GM18951 (cell line): Measurements from ENCODE around the gene VMO1.

ENCODE experiments used
- POLR2A ChIP-seq: IDR thresholded peaks from 4 replicates; pipeline ENCODE4 v1.6.1; 2011; ENCODE audit warnings: mild to moderate bottlenecking; ENCODE audit not compliant: insufficient read length, insufficient read depth; ENCODE audit errors: extremely low read depth
- in situ Hi-C: fragments of 300-500 bp; cut with MboI; formaldehyde crosslinking; loops from one replicate; pipeline ENCODE4 v1.12.0; 2022; ENCODE audit warnings: low sequenced_read_pairs, mixed read lengths, inconsistent platforms; ENCODE audit not compliant: unreplicated experiment

VMO1 gene

DNA sequence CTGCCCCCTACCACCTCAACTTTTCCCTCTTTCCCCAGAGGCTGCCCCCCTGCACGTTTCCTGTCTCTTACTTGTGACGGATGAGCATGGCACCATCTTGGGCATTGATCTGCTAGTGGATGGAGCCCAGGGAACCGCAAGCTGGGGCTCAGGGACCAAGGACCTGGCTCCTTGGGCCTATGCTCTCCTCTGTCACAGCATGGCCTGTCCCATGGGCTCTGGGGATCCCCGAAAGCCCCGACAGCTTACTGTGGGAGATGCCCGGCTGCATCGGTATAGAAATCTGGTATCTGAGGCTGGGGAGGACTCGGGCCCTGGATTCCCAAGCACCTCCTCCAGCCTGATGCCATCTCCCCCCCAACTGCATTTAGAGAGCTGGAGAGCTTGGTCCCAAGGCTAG is 44.6 kb downstream of the VMO1 start:
- no peak for TF ChIP-seq POLR2A
- in situ Hi-C loops = no loop called here

- in situ Hi-C loops = no loop called here
- no peak for TF ChIP-seq POLR2A
These were observed 45.6 kb downstream of the VMO1 start for GRCh38 chr17:4740584-4740983.

DNA sequence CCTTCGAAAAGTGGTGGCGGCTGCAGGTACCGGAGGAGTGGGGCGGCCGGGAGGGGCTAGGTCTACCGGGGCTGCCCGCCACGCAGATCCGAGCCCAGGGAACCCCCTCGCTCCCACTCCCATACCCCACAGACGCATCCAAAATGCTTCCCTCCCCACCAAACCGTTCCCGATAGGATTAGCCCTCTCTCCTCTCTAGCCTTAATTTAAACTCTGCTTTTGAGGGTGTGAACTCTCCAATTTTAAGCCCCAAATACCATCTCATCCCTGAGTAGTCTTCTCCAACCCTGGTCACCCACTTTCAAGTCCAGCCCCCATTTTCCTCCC is 46.2 kb downstream of the VMO1 start:
- TF ChIP-seq POLR2A = no peak
- in situ Hi-C loops = no loop called here

DNA sequence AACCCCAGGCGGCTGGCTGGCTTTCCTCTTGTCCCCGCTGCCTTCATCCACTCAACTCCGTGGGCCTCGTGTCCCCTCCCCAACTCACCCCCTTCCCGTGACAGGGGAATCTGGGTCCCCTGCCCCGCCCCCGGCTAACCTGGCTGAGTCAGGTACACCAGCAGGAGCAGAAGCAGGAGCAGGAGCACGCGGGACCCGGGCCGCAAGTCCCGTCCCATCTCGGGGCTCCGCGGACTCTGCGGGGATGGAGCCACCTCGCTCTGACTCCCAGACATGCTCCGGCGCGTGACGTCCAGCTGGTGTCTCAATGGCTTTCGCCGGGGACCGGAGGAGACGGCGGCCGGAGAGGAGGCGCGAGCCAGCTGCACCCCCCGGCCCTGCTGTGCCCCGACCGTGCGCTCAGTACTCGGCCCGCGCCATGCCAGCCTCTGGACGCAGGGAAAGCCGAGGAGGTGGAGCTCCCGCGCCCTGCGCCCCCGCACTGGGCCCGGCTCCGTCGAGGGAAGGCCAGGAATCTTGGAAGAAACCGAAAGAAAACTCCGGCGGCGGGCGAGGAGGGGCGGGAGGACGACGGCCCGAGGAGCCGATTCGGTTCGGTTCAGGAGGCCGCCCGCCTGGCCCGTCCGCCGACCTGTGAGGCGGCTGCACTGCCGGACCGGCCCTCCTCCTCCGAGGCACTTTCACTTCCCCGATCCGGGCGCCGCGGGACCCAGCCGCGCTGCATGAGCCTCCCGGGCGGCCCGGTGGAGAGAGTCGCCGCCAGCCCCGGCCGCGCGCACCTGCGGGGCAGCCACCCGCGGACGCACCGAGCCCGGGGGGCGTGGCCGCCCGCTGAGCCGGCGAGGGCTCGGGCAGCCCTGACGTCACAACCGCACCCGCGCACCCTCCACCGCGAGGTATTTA is 46.8 kb downstream of the VMO1 start, which contains the start of the genes CXCL16 and ZMYND15:
Gene CXCL16, minus strand, starts transcription at position 807 of the 903 bp plus-strand sequence. Its CDS starts 589 bp downstream, at position 218.
Gene ZMYND15, plus strand, starts transcription at position 712 of the 903 bp plus-strand sequence. CDS start 716 bp downstream, outside the sequence.
- in situ Hi-C loops = no loop called here
- no peak for TF ChIP-seq POLR2A

- in situ Hi-C loops = no loop called here
- no peak for TF ChIP-seq POLR2A
These were observed 47.7 kb downstream of the VMO1 start for GRCh38 chr17:4738136-4739121.

DNA sequence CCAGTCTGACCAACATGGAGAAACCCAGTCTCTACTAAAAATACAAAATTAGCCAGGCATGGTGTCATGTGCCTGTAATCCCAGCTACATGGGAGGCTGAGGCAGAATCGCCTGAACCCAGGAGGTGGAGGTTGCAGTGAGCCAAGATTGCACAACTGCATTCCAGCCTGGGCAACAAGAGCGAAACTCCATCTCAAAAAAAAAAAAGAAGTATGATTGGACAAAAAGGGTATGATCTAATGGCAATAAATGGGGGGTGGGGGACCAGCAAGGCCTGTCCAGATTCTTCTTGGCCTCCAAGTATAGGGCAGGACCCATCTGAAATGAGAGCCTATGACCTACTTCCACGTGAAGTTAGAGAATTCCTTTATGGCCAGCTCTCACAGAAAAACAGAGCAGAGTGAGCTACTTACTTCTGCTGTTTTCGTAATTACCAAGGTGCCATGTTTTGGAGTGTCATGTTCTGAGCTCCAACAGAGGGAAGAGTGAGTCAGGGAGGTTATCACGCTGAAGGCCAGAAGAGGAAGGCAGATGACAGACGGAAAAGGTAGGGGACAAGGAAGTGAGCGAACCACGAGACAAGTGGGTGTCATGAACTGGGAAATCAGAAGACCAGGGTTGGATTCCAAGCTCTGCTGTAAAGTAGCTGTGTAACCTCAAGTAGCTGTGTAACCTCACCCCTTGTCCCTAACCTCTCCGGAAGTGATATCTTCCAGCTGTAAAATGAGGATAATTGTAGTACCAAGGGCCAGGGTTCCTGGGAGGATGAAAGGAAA is 50.1 kb downstream of the VMO1 start:
- no peak for TF ChIP-seq POLR2A
- in situ Hi-C loops = no loop called here
